GM19395 (cell line): ENCODE measurements around the gene BYSL.

Source experiments
- ATAC-seq: cut with Tn5 transposase; IDR thresholded peaks from one replicate; pipeline ENCODE4 v1.9.1; 2021; ENCODE audit warnings: mild to moderate bottlenecking, moderate library complexity; ENCODE audit not compliant: unreplicated experiment

Gene BYSL

DNA sequence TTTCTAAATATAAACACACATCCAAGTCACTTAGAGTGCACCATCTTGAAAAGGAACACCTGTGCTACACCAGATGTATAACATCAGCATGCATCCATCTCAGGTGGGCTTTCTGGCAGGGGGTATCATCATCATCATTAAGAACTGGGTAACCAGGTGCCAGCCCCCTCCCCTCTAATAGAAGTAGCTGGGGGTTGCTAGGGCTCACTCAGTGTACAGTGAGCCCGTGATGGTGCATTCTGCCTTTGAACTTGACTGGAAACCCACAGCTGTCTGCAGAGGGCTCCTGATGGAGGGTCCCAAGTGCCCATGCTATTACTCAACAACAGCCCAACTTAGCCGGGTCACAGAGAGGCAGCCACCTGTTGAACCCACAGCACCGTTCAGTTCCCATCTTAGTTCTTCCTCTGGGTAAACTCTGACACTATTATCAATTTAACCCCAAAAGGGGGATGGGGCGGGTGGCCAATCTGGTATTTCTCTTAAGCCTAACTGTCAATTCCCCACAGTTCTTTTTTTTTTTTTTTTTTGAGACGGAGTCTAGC lies 53.1 kb downstream of the BYSL start:
- ATAC-seq: no peak

DNA sequence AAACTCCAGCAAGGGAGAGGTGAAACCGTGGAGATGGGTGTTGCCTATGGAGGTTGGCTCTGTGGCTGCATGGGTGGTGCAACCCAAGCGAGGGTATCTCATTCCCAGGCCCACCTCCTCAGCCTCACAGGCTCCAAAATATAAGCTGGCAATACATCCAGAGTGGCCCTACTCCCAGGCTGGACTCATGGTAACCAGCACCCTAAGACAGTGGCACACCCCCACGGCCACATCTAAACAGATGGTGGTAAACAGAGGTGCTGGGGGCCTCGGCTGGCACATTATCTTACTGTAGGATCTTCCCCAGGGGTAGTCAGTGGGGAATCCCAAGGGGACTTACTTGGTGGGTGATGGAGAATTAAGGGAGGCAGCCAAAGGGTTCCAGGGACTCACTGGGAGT lies 54.0 kb downstream of the BYSL start:
- no peak for ATAC-seq

DNA sequence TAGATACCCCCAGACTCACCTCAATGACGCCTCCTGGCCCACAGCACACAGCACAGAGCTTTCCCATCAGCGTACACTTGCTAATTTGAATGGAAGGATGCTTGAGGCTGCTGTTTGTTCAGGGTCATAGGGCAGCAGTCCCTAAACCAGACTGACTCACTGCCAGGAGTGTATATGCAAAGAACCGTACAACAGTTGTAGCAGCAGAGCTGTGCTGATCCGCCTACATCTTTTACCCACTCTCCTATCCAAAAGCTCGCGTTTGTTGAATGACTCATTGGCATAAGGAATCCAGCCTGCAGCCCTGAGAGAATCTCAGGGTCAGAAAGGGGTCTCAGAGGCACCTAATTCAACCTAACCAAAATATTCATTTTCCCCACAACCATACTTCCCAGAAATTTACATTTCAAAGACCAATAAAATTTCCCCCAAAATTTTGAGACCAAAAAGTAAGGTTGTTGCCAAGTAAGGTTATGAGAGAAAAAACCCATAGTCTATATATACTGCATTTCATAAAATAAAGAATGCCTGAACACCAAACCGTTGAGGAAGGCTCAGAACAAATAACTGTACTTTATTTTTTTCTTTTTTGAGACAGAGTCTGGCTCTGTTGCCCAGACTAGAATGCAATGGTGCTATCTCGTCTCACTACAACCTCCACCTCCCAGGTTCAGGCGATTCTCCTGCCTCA lies 55.6 kb downstream of the BYSL start:
- ATAC-seq: no peak
